GM12878 (cell line): ENCODE measurements around the gene GPR146. TPM values are rescaled to one million over a fixed set of nuclear protein-coding genes. Genes with fewer than 3 reads are reported as not detected.
A peak's percentile ranks its signal among the peaks of the same experiment; 100 is the strongest.

Experiments used
- ATAC-seq: fragments of 200-7000 bp; cut with Tn5 transposase; 3 replicates; pipeline ENCODE4 v1.9.1; 2020; ENCODE audit warnings: mild to moderate bottlenecking, moderate library complexity
- BruUV-seq: library from RNA; stranded (reverse); fragments of 400-500 nt; replicated peaks from 2 replicates; lab custom pipeline; 2021; lab: Mats Ljungman, UMichigan
- CTCF ChIA-PET: fragments of 300-600 bp; sonication (Branson Sonifier 250); formaldehyde crosslinking; extraction: SDS; loops from one replicate; lab custom pipeline; 2021; ENCODE audit warnings: inconsistent platforms; lab: Yijun Ruan, JAX
- POLR2A ChIA-PET: fragments of 350-600 bp; formaldehyde crosslinking; extraction: SDS; loops from one replicate; lab custom pipeline; 2021; ENCODE audit warnings: inconsistent platforms; lab: Charles Lee
- RAD21 ChIA-PET: fragments of 300-600 bp; sonication (Branson Sonifier 250); formaldehyde crosslinking; loops from one replicate; lab custom pipeline; 2023; ENCODE audit warnings: antibody characterized with exemption; ENCODE audit not compliant: unreplicated experiment; lab: Charles Lee
- SMC1A ChIA-PET: fragments of 300-600 bp; sonication (Branson Sonifier 250); formaldehyde crosslinking; loops from one replicate; lab custom pipeline; 2023; ENCODE audit not compliant: unreplicated experiment, uncharacterized antibody; lab: Charles Lee
- DNase-seq: peaks from one replicate; pipeline ENCODE4 v3.0.0-alpha.2; 2011; ENCODE audit warnings: low read depth, low spot score
- FAIRE-seq: peaks from 3 replicates; lab custom pipeline; 2011; peaks lifted over from hg19 to GRCh38; lab: Jason Lieb, UNC
- H2AFZ ChIP-seq: 2 replicates; pipeline ENCODE4 v1.6.0; 2011; ENCODE audit warnings: low read depth, low read length, control low read depth; ENCODE audit not compliant: control insufficient read depth
- H3K27ac ChIP-seq: 2 replicates; pipeline ENCODE4 v1.5.1; 2011; ENCODE audit warnings: control low read depth; ENCODE audit not compliant: control insufficient read depth, insufficient read depth
- H3K27me3 ChIP-seq, 2 experiments: replicated peaks in 1 of 2; 2 replicates each; pipeline versions ENCODE4 v1.6.0 to v1.6.1; 2011; ENCODE audit warnings: low read length in 1 of 2; ENCODE audit not compliant: control insufficient read depth in 2 of 2, insufficient read depth in 2 of 2
- H3K36me3 ChIP-seq, 2 experiments: 2 replicates each; pipeline ENCODE4 v1.5.1; 2011; ENCODE audit warnings: low read length in 1 of 2; ENCODE audit not compliant: control insufficient read depth in 2 of 2, insufficient read depth in 2 of 2
- H3K4me1 ChIP-seq: 2 replicates; pipeline ENCODE4 v1.6.1; 2011; ENCODE audit warnings: mild to moderate bottlenecking, low read length, moderate library complexity, mixed read lengths; ENCODE audit not compliant: control insufficient read depth, insufficient read depth
- H3K4me2 ChIP-seq: 2 replicates; pipeline ENCODE4 v1.6.0; 2011; ENCODE audit warnings: control low read depth; ENCODE audit not compliant: control insufficient read depth, insufficient read depth
- H3K4me3 ChIP-seq: fragments of 200-600 bp; sonication (generic); 2 replicates; pipeline ENCODE4 v1.5.1; 2016
- H3K79me2 ChIP-seq: 2 replicates; pipeline ENCODE4 v1.6.0; 2011; ENCODE audit warnings: low read length; ENCODE audit not compliant: control insufficient read depth, insufficient read depth
- H3K9ac ChIP-seq: 2 replicates; pipeline ENCODE4 v1.8.0; 2011; ENCODE audit warnings: low read length, control low read depth, mixed read lengths; ENCODE audit not compliant: control insufficient read depth, insufficient read depth
- H3K9me3 ChIP-seq: replicated peaks from 3 replicates; pipeline ENCODE4 v1.5.1; 2011; ENCODE audit warnings: mild to moderate bottlenecking, low read length; ENCODE audit not compliant: control insufficient read depth, insufficient read depth
- H4K20me1 ChIP-seq: 2 replicates; pipeline ENCODE4 v1.6.0; 2011; ENCODE audit not compliant: control insufficient read depth, insufficient read depth
- CBX3 ChIP-seq: fragments of 200-600 bp; sonication (generic); IDR thresholded peaks from 2 replicates; pipeline ENCODE4 v1.6.1; 2016; ENCODE audit warnings: low read depth, borderline replicate concordance
- ELK1 ChIP-seq: IDR thresholded peaks from 2 replicates; pipeline ENCODE4 v1.6.1; 2012; ENCODE audit warnings: low read depth, low read length, improper control_type of control experiment
- TCF3 ChIP-seq: IDR thresholded peaks from 2 replicates; pipeline ENCODE4 v1.6.1; 2012; ENCODE audit warnings: low read depth, mild to moderate bottlenecking, low read length, borderline replicate concordance; ENCODE audit not compliant: insufficient read depth
- WGBS: methylation state at CpG from one replicate; pipeline ENCODE4 v1.1.6; 2016; ENCODE audit warnings: low lambda C conversion rate; ENCODE audit not compliant: insufficient replicate concordance, insufficient coverage; ENCODE audit errors: missing lambda C conversion rate; 5-methylcytosine and 5-hydroxymethylcytosine counted together
- in situ Hi-C: fragments of 300-500 bp; cut with MboI; formaldehyde crosslinking; loops from 9 replicates; pipeline ENCODE4 v1.14.3; 2018; ENCODE audit warnings: mixed read lengths
- intact Hi-C: fragments of 100-400 bp; cut with micrococcal nuclease; formaldehyde crosslinking; loops from one replicate; pipeline ENCODE4 v1.14.2; 2022; ENCODE audit not compliant: unreplicated experiment
- polyA plus RNA-seq, 11 experiments: library from polyadenylated mRNA; depleted of rRNA in 4 of 11; unstranded in 6 of 11; stranded (reverse) in 5 of 11; fragments of >200 nt; fragmentation: Nextera tagmentation in 4 of 11; fragmentation: Illumina TruSeq in 1 of 11; extraction: Ambion mirVana in 4 of 11; extraction: Trizol in 1 of 11; gene quantifications; 1 replicate in 1 of 11; 2 replicates in 10 of 11; pipeline versions ENCODE4 v1.2.1 to v1.2.3, GENCODE V29; 2011 to 2016; ENCODE audit warnings: inconsistent platforms in 2 of 11, missing spikeins in 2 of 11, low read depth in 1 of 11
- total RNA-seq, 4 experiments: library from RNA; depleted of rRNA in 3 of 4; stranded (reverse); fragments of >200 nt in 3 of 4; fragmentation: Illumina TruSeq in 1 of 4; extraction: Trizol in 1 of 4; gene quantifications; 2 replicates each; pipeline versions ENCODE4 v1.2.1 to v1.2.3, GENCODE V29; 2013 to 2021

Gene GPR146
- total and polyA plus RNA-seq, 10 of the 15 experiments (the other 5 are each of a cell fraction or from before 2014, with no cell fraction given), result 0.19 to 12.0 (median 0.54) TPM; not detected in 2

DNA sequence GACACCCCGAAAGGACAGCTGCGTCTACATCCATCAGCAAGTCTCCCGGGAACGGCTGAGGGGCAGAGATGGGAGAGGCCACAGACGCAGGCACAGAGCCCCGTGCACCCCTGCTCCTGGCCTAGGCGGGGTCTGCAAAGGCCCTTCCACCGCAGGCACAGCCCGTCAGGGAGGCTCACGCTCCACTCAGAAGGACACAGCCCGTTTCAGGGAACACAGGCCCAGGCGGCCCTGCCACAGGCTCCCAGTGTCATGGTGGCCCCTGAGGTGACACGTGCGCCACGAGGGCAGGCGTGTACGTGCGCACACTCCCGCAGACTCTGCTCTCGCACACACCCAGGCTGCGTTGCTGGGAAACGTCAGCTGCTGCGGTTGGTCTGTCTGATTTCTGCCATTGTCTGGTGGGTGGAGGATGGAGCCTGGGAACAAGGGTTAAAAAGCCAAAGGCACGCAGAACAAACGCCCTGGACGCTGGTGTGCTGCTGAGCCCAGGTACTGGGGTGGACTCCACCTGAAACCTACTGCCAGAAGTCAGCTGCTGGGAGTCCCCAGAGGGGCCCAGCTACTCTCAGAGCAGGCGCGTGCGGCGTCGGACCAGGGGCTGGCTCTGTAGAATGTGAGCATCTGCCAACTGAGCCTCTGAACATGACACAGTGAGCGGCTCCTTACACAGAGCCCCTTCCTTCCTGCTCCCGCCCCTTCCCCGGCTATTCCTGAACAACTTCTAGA, 56.7 kb downstream of the GPR146 start:
- CTCF ChIA-PET, result interaction anchor here (1.1 to 4.8 kb wide), 3 partner anchors 15 to 76 kb away, joined by 3 to 22 read pairs (median 9); no protein-coding TSS in a partner anchor
- FAIRE-seq, result no peak

More for the DNA sequence above, 56.7 kb downstream of the GPR146 start:
- ChIA-PET POLR2A (interaction anchor here (0.6 to 5.1 kb wide), 4 partner anchors 12 to 76 kb away, joined by 4 to 36 read pairs (median 6); a partner anchor contains a TSS), RAD21 (interaction anchor here (0.8 kb wide), 1 partner anchor 42 kb away, joined by 3 read pairs; no protein-coding TSS in a partner anchor), SMC1A (interaction anchor here (4.0 to 5.1 kb wide), 2 partner anchors 15 to 37 kb away, joined by 29 to 38 read pairs; partner anchors contain the start of gene GPER1)
- Histone ChIP-seq H3K4me1 (peaks cover 27% of the 10 kb centered on the region), H3K27me3 (no peaks in the 10 kb centered on the region), H2AFZ (no peak overlapping the region), H4K20me1 (no peaks in the 10 kb centered on the region), H3K4me2 (no peak overlapping the region), H3K27ac (no peak overlapping the region), H3K4me3 (no peak overlapping the region), H3K36me3 (peaks cover 0 to 2% of the 10 kb centered on the region in 2 experiments; a peak in 2 of 4 replicates), H3K9me3 (no peaks in the 10 kb centered on the region; the same call in 2 of the 3 replicates), H3K9ac (no peak overlapping the region), H3K79me2 (peaks cover 5% of the 10 kb centered on the region)
- intact Hi-C loops, result no loop called here
- no TSS peak for BruUV-seq
- in situ Hi-C loops, result no loop called here
- ATAC-seq (no peak), DNase-seq (no peak)
- 93% methylated on average over 31 of the region's 34 CpGs for WGBS
- TF ChIP-seq ELK1 (no peak), TCF3 (0 out of 2 replicates have a peak, but pooled peaks have one; percentile 16), CBX3 (no peak)
